ENCODE data around the gene ASB12.

DNA sequence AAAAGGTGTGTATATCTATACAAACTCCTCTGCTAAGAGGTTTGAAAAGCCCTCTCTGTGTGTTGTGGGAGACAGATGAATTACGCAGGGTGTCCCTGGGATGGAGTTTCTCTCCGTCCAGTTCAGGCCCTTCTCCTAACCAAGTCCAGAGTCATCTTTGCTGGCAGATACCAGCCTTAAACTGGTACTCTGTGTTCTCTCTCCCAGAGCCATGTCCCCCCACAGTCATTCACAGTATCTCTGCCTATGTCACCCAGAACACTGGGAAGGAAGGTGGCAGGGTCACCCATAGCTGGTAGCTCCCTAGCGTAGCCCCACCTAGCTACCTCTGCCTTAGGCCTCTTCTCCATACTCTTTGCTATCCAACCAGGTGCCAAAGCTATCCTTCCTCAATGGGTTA, 33.8 kb downstream of the ASB12 start:
- TF ChIP-seq, protein P1, sequence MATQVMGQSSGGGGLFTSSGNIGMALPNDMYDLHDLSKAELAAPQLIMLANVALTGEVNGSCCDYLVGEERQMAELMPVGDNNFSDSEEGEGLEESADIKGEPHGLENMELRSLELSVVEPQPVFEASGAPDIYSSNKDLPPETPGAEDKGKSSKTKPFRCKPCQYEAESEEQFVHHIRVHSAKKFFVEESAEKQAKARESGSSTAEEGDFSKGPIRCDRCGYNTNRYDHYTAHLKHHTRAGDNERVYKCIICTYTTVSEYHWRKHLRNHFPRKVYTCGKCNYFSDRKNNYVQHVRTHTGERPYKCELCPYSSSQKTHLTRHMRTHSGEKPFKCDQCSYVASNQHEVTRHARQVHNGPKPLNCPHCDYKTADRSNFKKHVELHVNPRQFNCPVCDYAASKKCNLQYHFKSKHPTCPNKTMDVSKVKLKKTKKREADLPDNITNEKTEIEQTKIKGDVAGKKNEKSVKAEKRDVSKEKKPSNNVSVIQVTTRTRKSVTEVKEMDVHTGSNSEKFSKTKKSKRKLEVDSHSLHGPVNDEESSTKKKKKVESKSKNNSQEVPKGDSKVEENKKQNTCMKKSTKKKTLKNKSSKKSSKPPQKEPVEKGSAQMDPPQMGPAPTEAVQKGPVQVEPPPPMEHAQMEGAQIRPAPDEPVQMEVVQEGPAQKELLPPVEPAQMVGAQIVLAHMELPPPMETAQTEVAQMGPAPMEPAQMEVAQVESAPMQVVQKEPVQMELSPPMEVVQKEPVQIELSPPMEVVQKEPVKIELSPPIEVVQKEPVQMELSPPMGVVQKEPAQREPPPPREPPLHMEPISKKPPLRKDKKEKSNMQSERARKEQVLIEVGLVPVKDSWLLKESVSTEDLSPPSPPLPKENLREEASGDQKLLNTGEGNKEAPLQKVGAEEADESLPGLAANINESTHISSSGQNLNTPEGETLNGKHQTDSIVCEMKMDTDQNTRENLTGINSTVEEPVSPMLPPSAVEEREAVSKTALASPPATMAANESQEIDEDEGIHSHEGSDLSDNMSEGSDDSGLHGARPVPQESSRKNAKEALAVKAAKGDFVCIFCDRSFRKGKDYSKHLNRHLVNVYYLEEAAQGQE (IDR thresholded peaks at IDR 0.05; ENCODE audit: low read depth): no peak
- TF ChIP-seq TAF1 (IDR thresholded peaks at IDR 0.05; ENCODE audit: low read depth): no peak
- no peak for TF ChIP-seq CEBPB (IDR thresholded peaks at IDR 0.05)
- TF ChIP-seq RAD21 (IDR thresholded peaks at IDR 0.05; ENCODE audit: low read depth): no peak
- no peak for TF ChIP-seq EP300 (IDR thresholded peaks at IDR 0.05; ENCODE audit: borderline replicate concordance)
- TF ChIP-seq ZBTB7A (IDR thresholded peaks at IDR 0.05; ENCODE audit: low read depth): no peak
- no peak for TF ChIP-seq YY1 (IDR thresholded peaks at IDR 0.05; ENCODE audit: low read depth)
- TF ChIP-seq, protein P2, sequence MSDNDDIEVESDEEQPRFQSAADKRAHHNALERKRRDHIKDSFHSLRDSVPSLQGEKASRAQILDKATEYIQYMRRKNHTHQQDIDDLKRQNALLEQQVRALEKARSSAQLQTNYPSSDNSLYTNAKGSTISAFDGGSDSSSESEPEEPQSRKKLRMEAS (IDR thresholded peaks at IDR 0.05): no peak
- TF ChIP-seq FOXM1 (IDR thresholded peaks at IDR 0.05; ENCODE audit: borderline replicate concordance, low read depth): no peak
- no peak for TF ChIP-seq EGR1 (IDR thresholded peaks at IDR 0.05)
- TF ChIP-seq, protein P3, sequence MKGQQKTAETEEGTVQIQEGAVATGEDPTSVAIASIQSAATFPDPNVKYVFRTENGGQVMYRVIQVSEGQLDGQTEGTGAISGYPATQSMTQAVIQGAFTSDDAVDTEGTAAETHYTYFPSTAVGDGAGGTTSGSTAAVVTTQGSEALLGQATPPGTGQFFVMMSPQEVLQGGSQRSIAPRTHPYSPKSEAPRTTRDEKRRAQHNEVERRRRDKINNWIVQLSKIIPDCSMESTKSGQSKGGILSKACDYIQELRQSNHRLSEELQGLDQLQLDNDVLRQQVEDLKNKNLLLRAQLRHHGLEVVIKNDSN (IDR thresholded peaks at IDR 0.05): no peak
- TF ChIP-seq TCF12 (IDR thresholded peaks at IDR 0.05; ENCODE audit: low read depth): no peak
- TF ChIP-seq TEAD4 (IDR thresholded peaks at IDR 0.05): no peak
